Epithelial cell of prostate (primary cell): Measurements from ENCODE around the gene NAB2.
"Not testable (repeated sequence)": the region's sequence is repeated elsewhere in the genome, so short reads cannot be mapped to it uniquely, and the experiment has no call there.

ENCODE experiments used
- DNase-seq: peaks from one replicate; pipeline ENCODE4 v3.0.0-alpha.2; 2011; ENCODE audit warnings: low read depth, low spot score
- H3K27ac ChIP-seq: fragments of 450-650 bp; 2 replicates; pipeline ENCODE4 v1.5.1; 2017; ENCODE audit warnings: mild to moderate bottlenecking

NAB2 gene

DNA sequence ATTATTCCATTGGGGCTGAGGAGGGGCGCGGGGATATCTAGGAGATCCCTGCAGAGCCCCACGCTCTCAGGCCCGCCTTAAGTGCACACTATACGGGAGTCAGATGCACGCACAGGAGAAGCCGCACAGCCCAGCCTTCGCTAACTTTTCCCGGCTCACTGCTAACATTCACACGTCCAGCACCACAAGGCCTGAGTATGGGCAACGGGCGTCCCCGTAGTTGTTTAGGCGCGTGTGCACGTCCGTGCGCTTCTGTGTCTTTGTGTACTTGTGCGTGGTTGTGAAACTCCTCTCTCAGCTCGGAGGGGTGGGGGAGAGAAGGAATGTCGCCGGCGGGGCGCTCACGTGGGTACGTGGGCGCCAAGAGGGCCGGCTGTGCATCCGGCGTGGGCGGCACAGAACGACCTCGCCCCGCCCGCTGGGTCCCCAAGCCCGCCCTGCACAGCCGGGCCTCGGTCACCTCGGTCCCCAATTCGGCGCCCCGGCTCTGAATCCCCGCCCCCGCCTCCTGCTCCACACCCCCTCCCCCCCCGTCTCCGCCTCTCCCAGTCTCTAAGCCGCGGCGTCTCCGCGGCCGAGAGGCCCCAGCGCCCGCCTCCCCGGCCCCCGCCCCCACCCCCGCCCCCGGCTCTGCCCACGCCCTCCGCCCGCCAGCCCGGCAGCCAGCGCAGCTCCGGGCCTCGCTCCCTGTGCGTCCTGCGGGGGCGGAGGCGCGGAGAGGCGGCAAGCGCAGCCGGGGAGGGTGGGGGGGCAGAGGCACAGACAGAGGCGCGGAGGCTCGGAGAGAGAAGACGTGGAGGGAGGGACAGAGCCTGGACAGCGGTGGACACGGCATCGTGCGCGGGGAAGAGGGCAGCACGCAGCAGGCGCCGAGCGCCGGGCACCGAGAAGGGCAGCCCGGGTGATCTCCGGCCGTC is at the start of gene NAB2:
Gene NAB2 (plus strand): TSS at position 761 of the 917 bp plus-strand sequence. CDS start 158 bp downstream, outside the sequence.
- peak; percentile 90 for DNase-seq
- peak within 1 kb of the TSS; percentile 99 for H3K27ac ChIP-seq

DNA sequence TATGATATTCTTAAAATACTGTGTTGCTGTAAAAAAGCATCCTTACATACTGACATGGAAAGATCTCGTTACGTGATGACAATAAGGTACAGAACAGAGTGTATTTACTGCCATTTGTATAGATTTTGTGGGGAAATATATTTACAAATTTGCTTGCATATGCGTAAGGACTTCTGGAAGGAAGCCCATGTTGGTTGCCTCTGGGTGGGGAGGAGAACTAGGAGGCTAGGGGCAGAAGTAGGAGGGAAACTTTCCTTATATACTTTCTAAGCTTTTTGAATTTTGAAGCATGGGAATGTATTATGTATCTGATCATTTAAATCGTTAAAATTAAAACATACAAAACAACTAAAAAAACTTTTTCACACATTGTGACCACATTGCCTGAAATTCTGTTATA is 48.7 kb upstream of the NAB2 start:
- DNase-seq, result no peak

DNA sequence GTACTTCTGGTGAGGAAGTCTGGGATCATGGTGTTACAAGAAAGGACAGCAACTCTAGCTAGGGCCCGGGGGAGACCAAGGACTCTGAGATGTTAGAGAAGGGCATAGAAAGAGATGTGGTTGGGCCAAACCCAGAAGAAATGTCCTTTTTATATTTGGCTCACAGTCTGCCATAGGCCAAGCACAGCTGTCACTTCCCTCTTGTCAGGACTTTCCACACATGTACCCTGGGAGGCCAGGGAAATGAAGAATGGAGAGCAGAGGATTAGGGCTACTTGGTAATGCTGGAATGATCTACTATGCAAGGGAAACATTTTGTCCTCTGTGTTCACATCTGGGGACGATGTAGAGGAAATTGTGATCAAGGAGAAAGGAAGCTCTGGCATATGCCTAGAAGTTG is 48.2 kb upstream of the NAB2 start:
- DNase-seq, result no peak
- no peak overlapping the region for H3K27ac ChIP-seq

More for the DNA sequence above, 48.7 kb upstream of the NAB2 start:
- H3K27ac ChIP-seq, result no peak overlapping the region

DNA sequence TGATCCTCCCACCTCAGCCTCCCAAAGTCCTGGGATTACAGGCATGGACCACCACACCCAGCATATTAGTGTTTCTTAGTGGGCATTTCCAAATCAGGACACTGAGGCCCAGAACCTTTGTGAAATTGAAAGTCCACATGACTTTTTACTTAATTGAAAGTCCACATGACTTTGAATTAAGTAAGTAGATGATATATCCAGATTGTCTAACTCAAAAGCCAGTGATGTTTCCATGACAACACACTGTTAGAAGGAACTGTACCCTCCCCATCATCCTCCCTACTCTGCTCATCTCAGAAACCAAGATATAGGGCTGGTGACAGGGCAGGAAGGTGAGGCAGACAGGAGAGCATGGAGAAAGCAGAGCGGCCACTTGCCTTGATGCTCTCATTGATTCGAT is 46.2 kb upstream of the NAB2 start:
- no peak overlapping the region for H3K27ac ChIP-seq
- DNase-seq, result no peak

DNA sequence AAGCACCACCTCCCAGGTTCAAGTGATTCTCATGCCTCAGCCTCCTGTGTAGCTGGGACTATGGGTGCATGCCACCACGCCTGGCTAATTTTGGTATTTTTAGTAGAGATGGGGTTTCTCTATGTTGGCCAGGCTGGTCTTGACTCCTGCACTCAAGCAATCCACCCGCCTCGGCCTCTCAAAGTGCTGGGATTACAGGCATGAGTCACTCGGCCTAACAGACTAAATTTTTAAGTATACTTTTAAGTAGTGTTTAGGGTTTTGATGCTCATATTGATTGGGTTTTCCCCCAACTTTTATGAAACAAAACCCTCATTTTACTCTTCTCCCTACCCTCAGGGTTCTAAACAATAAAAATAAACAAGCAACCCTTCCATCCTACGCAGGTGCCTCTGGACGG is 44.4 kb upstream of the NAB2 start:
- H3K27ac ChIP-seq, result no peak overlapping the region
- DNase-seq, result no peak

DNA sequence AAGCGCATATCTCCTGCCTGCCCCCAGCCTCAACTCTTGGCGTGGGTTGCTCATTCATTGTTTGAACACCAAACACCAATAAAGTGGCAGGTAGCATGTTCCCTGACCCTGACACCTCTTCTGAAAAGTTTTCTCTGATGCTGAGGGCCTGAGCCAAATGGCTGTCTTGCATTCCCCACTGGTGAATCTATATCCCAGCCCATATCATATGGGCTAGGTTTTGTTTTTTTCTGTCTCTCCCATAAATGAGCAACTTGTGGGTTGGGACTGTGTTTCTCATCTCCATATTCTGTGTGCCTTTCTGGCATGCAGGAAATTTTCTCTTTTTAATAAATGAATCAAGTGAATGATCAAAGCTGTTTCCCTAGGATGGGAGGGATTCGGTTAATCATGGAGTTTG is 44.0 kb upstream of the NAB2 start:
- no peak for DNase-seq
- no peak overlapping the region for H3K27ac ChIP-seq

DNA sequence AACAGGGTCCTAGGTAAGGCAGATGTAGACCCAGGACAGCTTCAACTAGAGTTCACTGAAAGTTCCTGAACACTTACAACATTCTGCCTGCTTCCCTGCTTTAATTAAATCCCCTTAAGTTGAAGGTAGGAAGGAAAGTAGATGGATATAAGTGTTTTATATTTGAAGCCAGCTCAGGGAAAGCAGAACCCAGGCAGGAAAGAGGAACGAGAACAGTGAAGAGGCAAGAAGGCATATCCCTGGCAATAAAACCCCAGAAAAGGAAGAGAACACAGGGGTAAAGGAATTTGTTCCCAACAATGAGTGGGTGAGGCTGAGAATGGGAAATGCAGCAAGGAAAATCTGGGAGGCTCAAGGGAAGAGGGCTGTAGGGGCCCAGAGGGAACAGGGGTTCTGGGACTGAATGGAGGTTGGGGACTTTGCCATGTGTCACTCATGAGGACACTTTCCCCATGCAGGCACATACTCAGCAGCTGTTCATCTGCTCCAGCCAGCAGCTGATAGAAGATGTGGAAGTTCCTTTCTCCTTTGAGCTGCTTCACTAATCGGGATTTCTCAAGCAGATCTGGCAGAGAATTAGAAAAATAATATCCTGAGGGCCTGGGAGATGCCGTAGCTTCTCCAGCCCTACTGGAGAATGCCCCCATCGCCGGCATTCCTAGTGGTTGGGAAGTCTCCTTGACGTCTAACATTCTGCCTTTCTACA is 42.7 kb upstream of the NAB2 start:
- no peak overlapping the region for H3K27ac ChIP-seq
- no peak for DNase-seq

GRCh38 chr12:57046947-57047890 is 41.7 kb upstream of the NAB2 start:
- no peak for DNase-seq
- no peak overlapping the region for H3K27ac ChIP-seq

GRCh38 chr12:57047981-57048380 is 40.9 kb upstream of the NAB2 start:
- no peak for DNase-seq
- no peak overlapping the region for H3K27ac ChIP-seq

DNA sequence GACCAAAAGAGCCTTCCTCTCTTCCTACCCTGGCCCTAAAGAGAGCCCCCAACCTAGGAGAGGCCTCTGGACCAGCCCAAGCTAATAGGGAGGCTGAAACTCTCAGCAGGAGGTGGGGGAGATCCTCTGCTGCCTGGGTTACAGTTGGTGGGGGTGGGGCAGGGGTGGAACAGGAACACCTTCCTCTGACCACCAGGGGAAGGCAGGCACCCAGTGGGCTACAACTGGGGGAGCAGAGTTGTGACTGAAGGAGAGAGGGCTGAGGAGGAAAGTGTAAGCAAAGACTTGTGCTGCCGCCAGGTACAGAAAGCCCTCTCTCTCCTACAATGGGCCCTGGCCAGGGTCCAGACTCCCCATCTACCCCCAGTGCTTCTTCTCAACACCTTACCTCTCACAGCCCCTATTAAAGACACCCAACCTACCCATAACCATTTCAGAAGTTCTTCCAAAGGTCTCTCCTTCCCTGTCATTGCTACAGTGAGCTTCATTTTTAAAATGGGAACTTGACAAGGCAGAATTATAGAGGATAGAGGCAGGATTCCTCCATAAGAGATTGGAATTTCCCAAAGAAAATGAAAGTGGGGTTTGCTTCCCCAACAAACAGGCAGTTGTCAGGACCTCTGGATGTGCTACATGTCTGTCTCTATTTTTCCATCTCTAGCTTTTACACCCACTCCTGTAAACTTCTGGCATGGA is 40.3 kb upstream of the NAB2 start:
- no peak overlapping the region for H3K27ac ChIP-seq
- no peak for DNase-seq

DNA sequence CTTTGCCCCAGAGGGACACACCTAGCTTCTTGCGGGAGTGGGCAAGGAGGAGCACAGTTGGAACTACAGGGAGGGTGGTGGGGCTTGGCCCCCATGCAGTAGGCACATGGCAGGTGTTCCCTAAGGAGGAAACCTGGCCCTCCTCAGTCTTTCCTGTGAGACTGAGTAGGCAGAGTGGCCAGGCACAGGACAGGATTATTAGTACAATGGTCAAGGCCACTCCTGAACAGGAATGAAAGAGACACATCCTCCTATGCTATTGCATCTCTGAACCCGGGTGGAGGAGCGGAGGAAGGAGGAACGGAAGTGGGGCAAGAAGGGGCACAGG is 39.8 kb upstream of the NAB2 start:
- DNase-seq, result no peak
- no peak overlapping the region for H3K27ac ChIP-seq

GRCh38 chr12:57049890-57050289 is 39.0 kb upstream of the NAB2 start, which contains the start of gene MYO1A:
Gene MYO1A (minus strand): TSS chr12:57050129. CDS start chr12:57048323, 1,806 bp downstream.
- H3K27ac ChIP-seq, result no peak within 1 kb of the TSS
- no peak for DNase-seq

GRCh38 chr12:57051011-57051410 is 37.9 kb upstream of the NAB2 start:
- H3K27ac ChIP-seq, result no peak overlapping the region
- DNase-seq, result no peak

DNA sequence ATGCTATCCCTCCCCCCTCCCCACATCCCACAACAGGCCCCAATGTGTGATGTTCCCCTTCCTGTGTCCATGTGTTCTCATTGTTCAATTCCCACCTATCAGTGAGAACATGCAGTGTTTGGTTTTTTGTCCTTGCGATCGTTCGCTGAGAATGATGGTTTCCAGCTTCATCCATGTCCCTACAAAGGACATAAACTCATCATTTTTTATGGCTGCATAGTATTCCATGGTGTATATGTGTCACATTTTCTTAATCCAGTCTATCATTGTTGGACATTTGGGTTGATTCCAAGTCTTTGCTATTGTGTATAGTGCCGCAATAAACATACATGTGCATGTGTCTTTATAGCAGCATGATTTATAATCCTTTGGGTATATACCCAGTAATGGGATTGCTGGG is 35.8 kb upstream of the NAB2 start:
- not testable (repeated sequence) for DNase-seq, H3K27ac ChIP-seq

- not testable (repeated sequence) for H3K27ac ChIP-seq, DNase-seq
Measured at GRCh38 chr12:57053901-57054300, 35.0 kb upstream of the NAB2 start.

- no peak overlapping the region for H3K27ac ChIP-seq
- DNase-seq, result no peak
Measured at GRCh38 chr12:57055824-57056223, 33.1 kb upstream of the NAB2 start.

- H3K27ac ChIP-seq, result no peak overlapping the region
- no peak for DNase-seq
Measured at GRCh38 chr12:57057067-57057751, 31.7 kb upstream of the NAB2 start.

DNA sequence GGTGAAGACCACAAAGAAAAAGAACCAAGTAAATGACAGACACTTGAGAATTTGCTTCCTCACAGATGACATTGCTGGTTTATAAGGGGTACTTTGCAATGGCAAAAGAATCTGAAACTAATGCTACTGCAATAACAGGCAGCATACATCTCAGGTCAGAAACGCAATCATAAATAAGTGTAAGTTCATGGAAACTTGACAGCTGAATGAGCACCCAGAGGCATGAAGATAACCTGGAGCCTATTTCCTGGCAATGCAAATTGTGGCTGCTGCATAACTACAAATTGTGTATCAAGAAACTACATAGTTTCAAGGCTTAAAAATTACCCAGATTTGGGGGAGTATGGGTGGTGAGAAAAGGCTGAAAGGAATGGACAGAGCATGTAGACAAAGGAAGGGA is 30.5 kb upstream of the NAB2 start:
- no peak for DNase-seq
- H3K27ac ChIP-seq, result no peak overlapping the region

GRCh38 chr12:57063991-57064685 is 24.8 kb upstream of the NAB2 start:
- no peak overlapping the region for H3K27ac ChIP-seq
- no peak for DNase-seq
